GM18870 (cell line): ENCODE data around the gene DTNA.

Source experiments
- ATAC-seq: cut with Tn5 transposase; IDR thresholded peaks from one replicate; pipeline ENCODE4 v1.9.1; 2021; ENCODE audit warnings: moderate library complexity; ENCODE audit not compliant: unreplicated experiment

The DTNA gene

GRCh38 chr18:34764451-34764850 lies 54.4 kb downstream of the DTNA start:
- no peak for ATAC-seq

DNA sequence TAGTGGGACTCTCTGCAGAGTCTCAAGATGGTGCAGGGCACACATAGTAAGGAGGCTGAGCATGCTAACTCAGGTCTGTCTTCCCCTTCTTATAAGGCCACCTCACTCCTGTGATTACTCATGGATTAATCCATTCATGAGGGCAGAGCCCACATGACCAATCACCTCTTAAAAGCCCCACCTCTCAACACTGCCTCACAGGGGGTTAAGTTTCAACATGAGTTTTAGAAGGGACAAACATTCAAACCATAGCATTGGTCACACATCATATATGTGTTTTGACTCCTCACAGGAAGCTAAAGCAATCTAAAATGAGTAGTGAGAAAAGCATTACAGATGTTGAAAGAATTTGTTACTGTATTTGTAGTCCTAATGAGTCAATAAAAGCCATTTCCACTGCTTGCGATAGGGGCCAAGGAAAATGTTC lies 57.5 kb downstream of the DTNA start:
- ATAC-seq: peak; percentile 61

DNA sequence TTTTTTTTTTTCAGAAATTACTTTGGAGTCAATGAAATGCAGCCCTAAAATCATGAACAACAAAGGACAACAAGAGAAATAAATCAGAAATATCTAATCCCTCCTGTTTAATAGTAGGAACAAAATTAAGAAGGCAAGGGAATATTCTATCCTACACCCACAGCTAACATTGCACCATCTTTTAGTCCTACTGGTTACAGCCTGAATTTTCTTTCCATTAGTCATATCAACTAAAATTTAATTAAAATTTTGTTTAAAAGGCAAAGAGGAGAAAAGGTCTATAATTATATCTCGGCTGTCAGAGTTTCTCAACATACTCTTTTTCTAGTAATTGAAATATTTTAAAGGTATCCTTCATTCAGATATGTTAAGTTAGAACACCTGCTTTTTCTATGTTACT lies 61.9 kb downstream of the DTNA start:
- no peak for ATAC-seq

DNA sequence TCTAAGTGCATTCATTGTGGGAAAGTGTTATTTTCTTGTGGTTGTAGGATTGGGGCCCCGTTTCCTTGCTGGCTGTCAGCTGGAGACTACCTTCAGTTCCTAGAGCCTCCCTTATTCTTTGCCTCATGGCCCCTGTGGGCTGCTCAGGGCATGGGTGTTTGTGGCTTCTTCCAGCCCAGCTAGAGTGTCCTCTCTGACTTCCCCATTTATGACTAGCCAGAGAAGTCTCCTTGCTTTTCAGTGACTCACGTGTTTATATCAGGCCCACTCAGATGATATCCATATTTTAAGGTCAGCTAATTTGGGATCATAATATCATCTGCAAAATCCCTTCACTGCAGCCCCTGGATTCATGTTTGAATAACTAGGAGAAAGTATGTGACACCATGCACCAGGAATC lies 62.8 kb downstream of the DTNA start:
- no peak for ATAC-seq

DNA sequence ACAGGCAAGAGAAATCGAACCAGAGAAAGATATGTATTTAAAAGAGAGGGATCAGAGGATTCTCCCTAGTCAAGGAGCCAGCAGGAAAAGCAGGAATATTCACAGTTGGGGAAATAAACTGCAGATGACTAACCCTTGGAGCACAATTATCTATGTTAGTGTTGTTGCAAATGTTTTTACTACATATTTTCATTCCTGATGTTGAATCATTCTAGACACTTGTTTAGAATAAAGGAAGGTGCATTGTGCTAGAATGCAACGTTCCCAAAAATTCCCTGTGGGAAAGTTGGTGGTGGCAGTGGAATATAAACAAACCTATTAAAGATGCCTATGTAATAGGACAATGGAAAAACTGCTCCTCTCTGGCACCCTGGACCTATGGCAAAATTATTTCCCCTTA lies 63.3 kb downstream of the DTNA start:
- ATAC-seq: no peak

- ATAC-seq: no peak
These were observed 64.1 kb downstream of the DTNA start for GRCh38 chr18:34773961-34774766.

DNA sequence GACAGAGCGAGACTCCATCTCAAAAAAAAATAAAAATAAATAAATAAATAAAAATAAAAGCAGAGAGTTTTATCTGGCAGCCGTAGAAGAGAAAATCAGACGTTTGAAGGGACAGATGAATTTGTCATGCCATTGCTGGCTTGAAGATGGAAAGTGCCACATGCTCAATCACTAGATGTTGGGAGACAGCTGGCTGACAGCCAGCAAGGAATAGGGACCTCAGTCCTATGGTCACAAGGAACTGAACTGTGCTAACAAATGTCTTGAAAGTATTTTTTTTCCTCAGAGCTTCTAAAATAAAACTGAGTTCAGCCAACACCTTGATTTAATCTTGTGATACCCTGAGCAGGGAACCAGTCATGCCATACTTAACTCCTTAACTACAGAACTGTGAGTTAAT lies 65.4 kb downstream of the DTNA start:
- no peak for ATAC-seq

DNA sequence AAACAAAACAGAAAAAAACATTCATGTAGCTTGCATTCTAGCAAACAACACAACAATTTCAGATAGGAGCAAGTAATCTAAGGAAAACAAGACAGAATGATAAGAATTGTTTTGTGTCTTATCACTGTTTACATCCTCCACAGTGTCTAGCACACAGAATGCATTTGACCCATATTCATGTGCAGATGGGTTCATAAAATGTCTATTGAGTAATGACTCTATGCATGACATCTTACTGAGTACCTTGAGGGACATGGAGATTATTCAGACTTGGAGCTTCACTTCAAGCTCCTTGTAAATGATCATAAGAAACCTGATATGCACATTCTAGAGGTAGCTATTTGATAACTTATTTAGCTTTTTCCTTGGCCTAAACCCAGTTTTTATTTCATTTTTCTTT lies 69.0 kb downstream of the DTNA start:
- no peak for ATAC-seq

GRCh38 chr18:34780856-34781255 lies 70.8 kb downstream of the DTNA start:
- no peak for ATAC-seq

DNA sequence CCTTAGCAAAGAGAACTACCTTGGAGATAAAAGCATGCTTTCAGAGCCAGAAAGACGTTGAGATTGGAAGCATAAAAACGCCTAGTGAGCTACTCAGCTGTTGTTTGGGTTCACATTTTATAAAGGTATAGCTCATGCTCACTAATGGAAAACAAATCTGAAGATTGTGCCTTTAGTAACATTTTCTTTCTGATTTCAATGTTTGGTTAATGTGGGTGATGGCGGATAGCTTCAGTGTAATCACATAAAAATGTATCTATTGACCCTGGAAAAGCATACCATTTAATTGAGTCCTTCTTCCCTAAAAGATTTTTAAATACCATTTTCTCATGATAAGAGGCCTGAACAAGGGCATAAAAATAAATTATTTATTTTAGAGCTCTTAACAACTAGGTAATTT lies 73.4 kb downstream of the DTNA start:
- no peak for ATAC-seq

- ATAC-seq: no peak
These were observed 76.2 kb downstream of the DTNA start for GRCh38 chr18:34786162-34786741.

DNA sequence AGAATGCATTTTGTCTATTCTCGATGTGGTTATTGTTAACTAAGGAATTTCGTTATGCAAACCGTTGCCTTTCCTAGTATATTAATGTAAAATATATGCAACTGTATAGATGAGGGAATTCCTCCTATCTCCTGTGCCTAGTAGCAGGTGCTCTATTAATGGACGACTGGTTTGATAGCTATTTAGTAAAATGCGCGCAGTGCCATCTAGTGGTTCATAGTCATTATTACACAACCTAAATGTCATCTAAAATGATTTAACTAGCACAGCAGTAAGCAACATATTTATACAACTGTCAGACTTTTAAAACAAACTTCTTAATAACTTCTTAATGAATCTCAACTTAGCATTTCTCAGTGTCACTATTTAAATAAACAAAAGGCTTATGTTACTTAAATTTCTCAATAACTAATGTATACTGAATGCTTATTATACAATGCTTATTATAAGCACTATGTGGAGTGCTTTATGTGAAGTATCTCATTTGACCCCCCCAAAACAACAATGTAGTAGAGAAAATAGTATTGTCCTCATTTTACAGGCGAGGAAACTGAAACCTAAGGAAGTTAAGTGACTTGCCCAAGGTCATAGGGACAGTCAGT lies 77.9 kb downstream of the DTNA start:
- peak; percentile 74 for ATAC-seq

DNA sequence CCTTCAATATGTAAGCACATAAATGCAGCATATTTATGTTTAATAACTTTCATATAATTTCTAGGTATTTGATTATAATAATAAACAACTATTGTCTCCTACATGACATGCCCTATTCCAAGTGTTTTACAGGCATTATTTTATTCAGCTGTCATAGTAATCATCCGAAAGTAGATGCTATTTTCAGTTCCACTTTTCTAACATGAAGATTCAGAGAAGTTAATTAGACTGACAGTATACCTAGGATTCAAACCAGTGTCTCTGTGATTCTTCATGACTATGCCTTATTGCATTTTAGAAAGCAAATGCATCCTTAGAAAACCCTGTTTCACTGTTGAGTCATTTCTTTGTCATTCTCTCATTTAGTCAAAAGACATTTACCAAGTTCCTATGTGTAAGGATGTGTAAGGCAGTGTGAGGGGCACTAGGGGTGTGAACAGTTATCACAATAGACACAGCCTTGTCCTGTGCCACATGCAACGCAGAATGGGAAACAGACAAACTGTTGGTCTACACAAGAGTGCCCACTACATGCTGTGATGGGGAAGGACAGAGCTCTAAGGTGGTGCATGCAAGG lies 79.8 kb downstream of the DTNA start:
- no peak for ATAC-seq

- no peak for ATAC-seq
These were observed 84.2 kb downstream of the DTNA start for GRCh38 chr18:34794348-34794747.

DNA sequence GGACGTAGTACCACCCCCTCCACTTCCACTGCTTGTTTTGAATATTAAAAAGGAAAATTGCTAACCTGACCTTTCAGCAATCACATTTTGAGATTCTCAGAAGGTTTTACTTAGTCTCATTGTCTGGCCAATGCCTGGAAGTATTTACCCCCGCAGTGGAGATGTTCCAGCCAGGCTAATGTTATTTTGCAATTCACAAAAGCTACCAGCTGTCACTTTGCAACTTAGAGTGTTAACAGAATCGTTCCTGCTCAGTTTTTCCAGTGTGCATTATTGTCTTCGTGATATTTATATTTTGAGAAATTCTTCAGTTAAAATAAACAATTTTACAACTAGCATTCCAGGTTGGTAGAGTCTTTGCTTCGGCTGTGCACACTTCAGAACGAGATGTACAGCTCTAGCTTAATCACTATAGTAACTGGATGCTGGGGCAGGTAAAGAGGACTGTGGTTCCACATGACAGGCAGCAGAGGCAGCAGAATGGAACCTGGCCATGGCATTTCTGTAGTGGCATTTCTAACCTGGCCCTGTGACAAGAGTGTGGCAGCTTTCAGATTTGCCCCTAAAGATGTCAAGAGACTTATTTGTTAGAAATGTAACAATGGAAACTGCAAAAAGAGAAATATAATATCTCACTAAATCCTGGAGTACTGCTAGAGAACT lies 85.1 kb downstream of the DTNA start:
- no peak for ATAC-seq

GRCh38 chr18:34796035-34796657 lies 86.0 kb downstream of the DTNA start:
- no peak for ATAC-seq

DNA sequence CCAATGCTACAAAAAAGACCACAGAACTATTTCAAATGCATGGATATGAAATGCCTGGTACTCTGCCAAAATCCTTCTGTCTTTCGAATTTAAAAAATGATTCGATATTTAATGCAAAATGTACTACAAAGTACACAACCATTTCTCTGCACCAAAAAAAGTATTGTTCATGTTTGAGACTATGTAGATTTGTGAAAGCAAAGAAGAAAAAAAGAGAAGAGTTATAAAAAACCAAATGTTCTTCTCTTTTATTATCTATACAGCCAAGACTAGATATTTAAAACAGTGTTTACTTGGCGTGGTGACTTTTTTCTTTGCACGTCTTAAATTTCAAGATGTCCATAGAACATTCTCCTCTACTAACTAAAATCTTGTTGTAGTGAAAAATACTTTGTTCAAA lies 89.2 kb downstream of the DTNA start:
- ATAC-seq: no peak

DNA sequence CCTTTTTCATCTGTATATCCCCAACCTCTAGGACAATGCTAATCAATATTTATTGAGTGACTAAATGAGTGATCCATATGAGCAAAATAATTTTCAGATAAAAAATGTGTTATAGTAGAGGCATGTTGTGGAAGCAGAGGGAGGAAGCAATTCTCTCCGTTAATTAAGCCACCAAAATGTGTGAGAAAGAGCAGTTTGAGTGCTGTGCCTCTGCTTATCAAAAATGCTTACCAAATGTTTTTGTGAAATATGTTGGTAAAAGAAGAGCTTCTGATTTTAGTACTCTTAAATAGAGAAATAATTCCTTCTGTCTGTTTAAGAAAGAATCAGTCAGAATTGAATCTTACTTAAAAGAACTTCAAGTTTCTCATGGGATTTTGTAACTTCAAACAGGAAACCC lies 90.3 kb downstream of the DTNA start:
- no peak for ATAC-seq

DNA sequence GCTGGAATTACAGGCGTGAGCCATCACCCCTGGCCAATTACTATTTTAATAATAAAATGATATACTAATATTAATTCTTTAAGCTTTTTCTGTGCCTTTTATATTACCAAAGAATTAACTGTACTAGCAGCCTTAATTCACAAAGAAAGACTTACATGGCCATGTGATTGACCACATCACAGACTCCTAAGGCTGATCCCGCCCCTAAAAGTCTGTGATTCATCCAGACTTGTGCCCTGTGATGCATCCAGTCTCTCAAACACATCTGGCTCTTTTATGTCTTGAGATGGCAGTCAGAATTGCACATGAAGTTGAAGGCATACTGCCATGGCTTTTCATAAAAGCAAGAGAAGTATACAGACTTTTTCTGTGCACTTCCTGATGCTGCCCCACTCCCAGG lies 91.7 kb downstream of the DTNA start:
- no peak for ATAC-seq

DNA sequence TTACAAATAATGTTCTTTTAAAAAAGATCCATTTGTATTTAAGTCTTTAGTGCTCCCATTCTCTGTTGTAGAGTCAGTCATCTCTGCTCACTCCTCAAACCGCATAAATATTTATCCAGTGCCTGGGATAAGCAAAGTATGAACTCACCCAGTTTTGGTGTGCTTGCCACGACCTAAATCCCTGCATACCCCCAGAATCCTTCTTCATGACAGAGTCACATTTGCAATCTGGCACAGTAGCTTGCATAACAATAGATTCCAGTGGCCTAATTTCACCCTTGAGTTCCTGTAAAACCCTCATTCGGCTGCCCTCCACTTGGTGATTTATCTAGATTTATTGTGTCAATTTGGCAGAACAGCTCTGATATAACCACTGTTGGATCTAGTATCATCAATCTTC lies 92.9 kb downstream of the DTNA start:
- no peak for ATAC-seq

DNA sequence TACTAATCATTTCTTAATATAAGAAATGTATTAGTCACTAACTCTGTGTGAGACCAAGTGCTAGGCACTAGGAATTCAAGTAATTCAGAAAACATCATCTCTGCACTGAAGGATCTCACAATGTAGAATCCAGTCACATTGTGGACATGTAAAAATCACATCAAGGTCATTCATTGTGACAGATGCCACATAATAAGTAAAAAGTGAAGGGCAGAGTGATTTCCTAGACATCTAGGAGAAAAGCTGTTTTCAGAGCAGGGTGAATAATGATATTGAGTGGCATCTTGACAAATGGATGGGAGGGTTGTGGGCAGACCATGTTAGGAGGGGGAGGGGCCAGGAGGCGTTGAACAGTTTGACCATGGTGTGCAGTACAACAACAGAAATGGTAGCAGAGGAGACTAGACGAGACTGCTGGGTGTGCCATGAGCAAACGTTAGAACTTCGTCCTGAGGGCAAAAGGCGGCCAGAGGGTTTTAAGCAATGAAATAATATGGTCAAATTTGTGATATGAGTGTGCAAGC lies 93.8 kb downstream of the DTNA start:
- ATAC-seq: no peak
